NCI-H1436 (cell line): ENCODE results near the gene PAIP2.

Source experiments
- DNase-seq: peaks from one replicate; lab custom pipeline; 2025; lab: John Stamatoyannopoulos, UW

The PAIP2 gene

DNA sequence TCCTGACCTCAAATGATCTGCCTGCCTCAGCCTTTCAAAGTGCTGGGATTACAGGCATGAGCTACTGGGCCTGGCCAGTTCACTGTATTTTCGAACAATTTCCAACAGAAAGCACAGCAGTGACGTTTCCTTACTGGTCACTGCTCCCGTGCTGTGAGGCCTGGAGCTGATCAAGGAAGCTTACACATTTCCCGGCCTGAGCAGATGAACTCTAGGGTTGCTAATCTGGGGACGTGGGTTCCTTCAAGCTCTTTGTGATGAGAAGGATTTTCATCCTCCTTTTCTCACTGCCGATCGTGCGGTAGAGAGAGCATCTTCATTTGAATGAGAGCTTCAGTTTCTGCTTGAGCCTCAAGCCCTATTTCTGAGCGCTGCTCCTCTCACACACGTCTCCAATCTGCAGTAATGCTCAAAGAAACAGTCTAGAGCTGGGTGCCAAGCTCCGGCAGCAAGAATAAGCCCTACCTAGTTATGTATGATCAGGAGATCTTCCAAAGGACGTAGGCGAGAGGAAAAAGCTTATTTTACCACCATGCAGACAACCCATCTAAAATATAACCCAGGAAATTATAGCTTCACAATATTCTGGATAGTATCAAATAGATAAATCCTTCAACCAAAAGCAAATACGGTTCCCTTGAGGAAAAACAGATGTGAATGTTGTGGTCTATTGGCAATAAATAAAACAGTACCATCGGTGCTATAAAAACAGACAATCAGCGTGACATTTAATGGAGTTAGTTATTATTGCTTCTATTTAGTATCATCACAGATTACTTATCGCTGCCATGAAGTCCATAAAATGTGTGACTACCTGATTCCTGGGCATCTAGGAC lies 69.6 kb downstream of the PAIP2 start:
- DNase-seq, result no peak

DNA sequence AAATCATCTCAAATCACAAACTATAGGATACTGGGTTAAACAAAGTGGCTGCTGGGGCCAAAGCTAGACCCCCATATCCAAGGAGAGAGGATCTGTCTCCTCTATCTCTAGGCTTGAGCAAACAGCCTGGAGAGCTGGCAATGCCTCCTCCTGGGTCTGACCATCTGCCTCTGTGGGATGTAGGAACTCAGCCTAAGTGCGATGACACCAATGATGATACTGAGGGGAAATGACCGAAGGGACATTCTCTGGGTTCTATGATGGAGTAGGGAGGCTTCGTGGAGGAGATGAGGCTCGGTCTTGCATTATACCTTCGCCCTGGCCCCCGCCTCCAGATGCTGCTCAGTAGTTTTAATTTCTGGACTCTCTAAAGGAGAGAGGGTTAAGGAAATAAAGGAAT lies 71.5 kb downstream of the PAIP2 start:
- DNase-seq, result no peak

DNA sequence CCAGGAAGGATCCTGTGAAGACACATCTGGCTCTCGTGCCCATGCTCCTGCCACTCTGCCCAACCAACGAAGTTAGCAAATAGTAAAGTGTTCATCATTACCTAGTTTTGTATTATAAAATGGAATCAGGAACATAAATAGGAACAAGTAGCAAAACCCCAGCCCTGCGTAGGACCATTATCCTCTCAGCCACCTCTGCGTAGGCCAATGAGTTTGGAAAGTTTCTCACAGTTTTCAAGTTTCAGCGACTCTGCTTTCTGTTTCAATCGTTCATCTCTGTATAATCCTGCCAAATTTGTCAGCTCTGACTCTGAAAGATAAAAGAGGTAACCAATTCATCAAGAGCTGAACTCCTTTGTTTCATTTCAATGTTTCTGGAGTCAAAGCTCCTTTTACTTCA lies 72.3 kb downstream of the PAIP2 start:
- no peak for DNase-seq

DNA sequence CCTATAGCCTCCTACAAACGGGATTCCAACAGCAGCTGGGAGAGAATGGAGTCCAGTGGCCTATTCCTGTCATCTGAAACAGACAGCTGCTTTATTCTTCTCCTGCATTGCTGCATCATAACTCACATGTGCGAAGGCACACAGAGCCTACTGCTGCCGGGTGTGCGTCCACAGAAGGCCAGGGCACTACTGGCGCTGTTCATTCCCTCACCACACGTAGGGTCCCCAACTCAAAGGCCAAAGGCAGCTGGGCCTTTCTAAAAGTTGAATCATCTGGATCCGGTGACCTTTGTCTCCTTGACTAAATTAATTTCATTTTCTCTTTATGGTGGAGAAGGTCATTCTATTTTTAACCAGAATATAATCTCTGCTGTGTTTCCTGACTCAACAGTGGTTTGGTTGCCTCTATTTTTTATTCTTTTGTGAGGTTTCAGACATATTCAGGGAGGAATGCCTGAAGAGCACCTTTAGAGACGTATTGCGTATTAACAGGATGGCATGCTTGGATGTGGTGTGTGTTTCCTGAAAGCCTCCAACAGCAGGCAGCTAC lies 73.0 kb downstream of the PAIP2 start:
- DNase-seq, result no peak

DNA sequence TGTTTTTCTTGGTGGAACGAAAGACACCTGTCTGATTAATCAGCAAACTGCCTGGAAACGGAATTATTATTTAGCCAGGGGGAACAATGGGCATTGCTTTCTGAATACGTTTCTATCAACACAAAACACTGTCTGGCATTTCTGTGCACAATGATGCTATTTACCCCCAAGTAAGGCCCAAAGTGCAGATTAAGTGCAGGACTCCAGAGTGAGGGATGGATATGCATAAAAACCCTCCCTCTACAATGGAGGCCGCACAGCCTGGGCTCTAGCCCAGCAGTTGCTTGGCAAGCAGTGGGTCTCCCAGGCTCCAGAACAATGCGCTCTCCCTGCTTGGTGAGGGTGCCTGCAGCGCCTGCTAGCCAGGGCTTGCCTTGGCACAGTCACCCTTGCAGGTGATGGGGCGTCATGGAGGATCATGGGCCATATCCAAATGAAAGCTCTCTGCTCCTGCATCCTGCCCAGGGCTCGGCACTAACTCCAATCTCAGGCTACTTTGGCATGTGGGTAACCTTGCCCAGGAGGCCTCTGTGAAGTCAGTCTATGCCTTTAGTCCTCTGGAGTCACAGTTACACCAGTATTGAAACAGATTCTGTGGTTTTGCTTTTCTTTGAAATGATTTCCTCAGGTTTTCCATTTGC lies 73.7 kb downstream of the PAIP2 start:
- DNase-seq, result no peak

DNA sequence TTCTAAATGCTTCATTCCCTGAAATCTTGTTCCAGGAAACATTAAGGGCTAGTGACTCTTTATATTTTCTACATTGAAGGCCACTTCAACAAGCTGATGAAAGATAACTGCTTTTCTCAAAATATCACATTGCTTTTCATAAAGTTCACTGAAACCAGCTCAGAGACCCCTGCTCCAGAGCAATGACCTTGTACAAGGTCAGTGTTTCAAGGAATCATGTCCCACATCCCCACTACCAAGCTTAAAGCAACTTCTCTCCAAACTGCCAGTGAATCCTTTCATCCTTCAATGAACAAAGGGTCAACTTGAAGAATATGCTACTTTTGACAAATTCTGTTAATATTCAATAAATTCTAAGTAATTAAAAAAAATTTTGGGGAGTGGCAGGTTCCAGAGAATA lies 74.2 kb downstream of the PAIP2 start:
- no peak for DNase-seq

DNA sequence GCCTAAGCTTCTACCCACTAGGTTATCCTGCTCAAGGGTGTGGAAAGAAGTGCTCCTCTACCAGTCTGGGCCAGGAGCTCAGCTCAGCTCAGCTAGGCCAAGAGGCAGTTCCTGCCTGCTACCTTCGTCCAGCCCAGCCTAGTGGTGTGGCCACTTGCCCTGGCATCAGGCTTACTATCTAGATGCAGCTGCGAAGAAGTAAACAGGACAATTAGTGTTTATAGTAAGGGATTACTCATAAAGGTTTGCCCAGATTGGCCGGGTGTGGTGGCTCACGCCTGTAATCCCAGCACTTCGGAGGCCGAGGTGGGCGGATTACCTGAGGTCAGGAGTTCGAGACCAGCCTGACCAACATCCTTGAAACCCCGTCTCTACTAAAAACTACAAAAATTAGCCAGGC lies 75.0 kb downstream of the PAIP2 start:
- DNase-seq, result no peak

DNA sequence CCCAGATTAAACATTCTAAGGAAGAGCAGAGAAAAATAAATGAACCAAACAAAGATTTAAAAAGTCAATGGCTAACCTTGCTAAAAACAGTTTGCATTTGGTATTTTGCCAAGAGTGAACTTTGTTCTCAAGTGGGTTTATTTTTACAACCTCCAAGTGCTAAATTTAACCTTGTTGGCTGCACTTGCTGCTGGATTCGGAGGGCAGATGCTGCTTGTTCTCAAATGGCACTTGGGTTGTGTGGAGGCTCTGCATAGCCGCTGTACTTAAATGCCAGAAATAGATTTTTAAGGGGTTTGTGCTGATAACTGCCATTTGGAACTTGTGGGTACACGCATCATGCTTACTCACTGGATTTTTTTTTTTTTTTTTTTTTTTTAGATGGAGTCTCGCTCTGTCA lies 75.6 kb downstream of the PAIP2 start:
- DNase-seq, result no peak

DNA sequence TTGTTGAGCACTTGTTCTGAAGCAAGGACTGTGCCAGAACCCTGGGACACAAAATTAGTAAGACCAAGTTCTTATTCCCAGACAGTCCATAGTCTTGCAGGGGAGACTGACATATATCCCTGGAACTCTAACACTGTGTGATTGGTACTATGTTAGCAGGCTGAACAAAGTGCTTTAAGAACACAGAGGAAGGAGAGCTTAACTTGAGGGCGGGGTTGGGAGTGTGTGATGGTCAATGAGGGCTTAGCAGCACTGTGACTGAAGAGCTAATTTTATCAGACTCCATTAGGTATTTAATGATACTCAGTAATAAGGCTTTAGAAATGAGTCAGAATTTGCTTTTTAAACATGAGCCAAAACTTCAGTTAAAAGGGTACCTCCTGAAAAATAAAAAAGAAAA lies 77.1 kb downstream of the PAIP2 start:
- DNase-seq, result no peak
